Measurements from ENCODE around the gene DUSP6. TPM values are rescaled to one million over a fixed set of nuclear protein-coding genes. Genes with fewer than 3 reads are reported as not detected.

Gene DUSP6
- total and polyA plus RNA-seq, 2 donors (not counting 1 experiment from before 2014, with no cell fraction given) = 3.2 to 42.2 TPM

- Histone ChIP-seq H2AFZ (ENCODE audit: insufficient read depth, low read depth, low read length, poor library complexity, severe bottlenecking) (no peak overlapping the region), H3K9me3 (ENCODE audit: control extremely low read depth in 1 of 3, control insufficient read depth in 2 of 3, insufficient read depth in 1 of 3, low read length in 2 of 3) (no peaks in the 10 kb centered on the region), H3K36me3 (replicated peaks in 1 of 2; ENCODE audit: control extremely low read depth in 1 of 2, control insufficient read depth in 1 of 2, extremely low read depth in 1 of 2, insufficient read depth in 2 of 2, low read length in 1 of 2) (no peaks in the 10 kb centered on the region), H3K4me3 (ENCODE audit: control extremely low read depth in 1 of 5, extremely low read depth in 1 of 5, insufficient read depth in 1 of 5, low read depth in 2 of 5, low read length in 4 of 5) (no peak overlapping the region), H3K27ac (ENCODE audit: low read length in 2 of 2) (no peak overlapping the region), H3K27me3 (replicated peaks in 1 of 4; ENCODE audit: control extremely low read depth in 1 of 4, control insufficient read depth in 3 of 4, insufficient read depth in 4 of 4, low read length in 3 of 4) (no peaks in the 10 kb centered on the region), H3K79me2 (ENCODE audit: control insufficient read depth, insufficient read depth, low read length) (no peaks in the 10 kb centered on the region), H3K4me2 (replicated peaks; ENCODE audit: low read depth, low read length, poor library complexity, severe bottlenecking) (no peak overlapping the region), H3K4me1 (ENCODE audit: control insufficient read depth in 2 of 2, insufficient read depth in 2 of 2, low read length in 2 of 2) (no peaks in the 10 kb centered on the region), H3K9ac (ENCODE audit: low read length) (no peak overlapping the region), H4K20me1 (ENCODE audit: control insufficient read depth, insufficient read depth, low read length, poor library complexity, severe bottlenecking) (no peaks in the 10 kb centered on the region)
- TF ChIP-seq CTCF (IDR thresholded peaks at IDR 0.05) (no peak), EZH2 (IDR thresholded peaks at IDR 0.05; ENCODE audit: borderline replicate concordance, insufficient read depth, low read depth, low read length, poor library complexity, severe bottlenecking) (no peak)
- H3K4me1 Mint-ChIP-seq = no peaks in the 10 kb centered on the region
- no peak overlapping the region for H3K27ac Mint-ChIP-seq
- ATAC-seq (ENCODE audit: low read depth) (no peak), DNase-seq (no peak)
- H3K9me3 Mint-ChIP-seq (ENCODE audit: insufficient read depth) = no peaks in the 10 kb centered on the region
- intact Hi-C loops (cut with micrococcal nuclease) = no loop called here
- CTCF ChIA-PET = no interaction called here
- no peak overlapping the region for H3K4me3 Mint-ChIP-seq
- H3K27me3 Mint-ChIP-seq = no peaks in the 10 kb centered on the region
- POLR2A ChIA-PET = no interaction called here
- WGBS (ENCODE audit: insufficient coverage) = 100% methylated on average over 1 of the region's 5 CpGs
These were observed 27.7 kb upstream of the DUSP6 start for GRCh38 chr12:89379839-89380467.

GRCh38 chr12:89379148-89379838 lies 27.0 kb upstream of the DUSP6 start:
- ATAC-seq (ENCODE audit: low read depth) = no peak
- Histone ChIP-seq H2AFZ (ENCODE audit: insufficient read depth, low read depth, low read length, poor library complexity, severe bottlenecking) (no peak overlapping the region), H3K9me3 (ENCODE audit: control extremely low read depth in 1 of 3, control insufficient read depth in 2 of 3, insufficient read depth in 1 of 3, low read length in 2 of 3) (no peaks in the 10 kb centered on the region), H3K79me2 (ENCODE audit: control insufficient read depth, insufficient read depth, low read length) (no peaks in the 10 kb centered on the region), H3K9ac (ENCODE audit: low read length) (no peak overlapping the region), H3K4me3 (ENCODE audit: control extremely low read depth in 1 of 5, extremely low read depth in 1 of 5, insufficient read depth in 1 of 5, low read depth in 2 of 5, low read length in 4 of 5) (no peak overlapping the region), H3K27me3 (replicated peaks in 1 of 4; ENCODE audit: control extremely low read depth in 1 of 4, control insufficient read depth in 3 of 4, insufficient read depth in 4 of 4, low read length in 3 of 4) (no peaks in the 10 kb centered on the region), H3K27ac (ENCODE audit: low read length in 2 of 2) (no peak overlapping the region), H3K4me2 (replicated peaks; ENCODE audit: low read depth, low read length, poor library complexity, severe bottlenecking) (no peak overlapping the region), H4K20me1 (ENCODE audit: control insufficient read depth, insufficient read depth, low read length, poor library complexity, severe bottlenecking) (no peaks in the 10 kb centered on the region), H3K36me3 (replicated peaks in 1 of 2; ENCODE audit: control extremely low read depth in 1 of 2, control insufficient read depth in 1 of 2, extremely low read depth in 1 of 2, insufficient read depth in 2 of 2, low read length in 1 of 2) (no peaks in the 10 kb centered on the region), H3K4me1 (ENCODE audit: control insufficient read depth in 2 of 2, insufficient read depth in 2 of 2, low read length in 2 of 2) (no peaks in the 10 kb centered on the region)
- DNase-seq = no peak
- Mint-ChIP-seq H3K27ac (no peak overlapping the region), H3K4me1 (no peaks in the 10 kb centered on the region), H3K27me3 (no peaks in the 10 kb centered on the region), H3K4me3 (no peak overlapping the region), H3K9me3 (ENCODE audit: insufficient read depth) (no peaks in the 10 kb centered on the region)
- ChIA-PET CTCF (no interaction called here), POLR2A (no interaction called here)
- intact Hi-C loops (cut with micrococcal nuclease) = no loop called here
- no CpG with 5 or more reads among the region's 6 CpGs for WGBS (ENCODE audit: insufficient coverage)
- TF ChIP-seq EZH2 (IDR thresholded peaks at IDR 0.05; ENCODE audit: borderline replicate concordance, insufficient read depth, low read depth, low read length, poor library complexity, severe bottlenecking) = no peak
- TF ChIP-seq CTCF (IDR thresholded peaks at IDR 0.05) = no peak
